OCI-LY1 (cell line): Measurements from ENCODE around the gene SOX10.

Source experiments
- H2AFZ ChIP-seq: fragments of 200-600 bp; sonication (generic), shearing (Covaris generic); 2 replicates; pipeline ENCODE4 v1.6.0; 2014; ENCODE audit warnings: antibody characterized with exemption, mild to moderate bottlenecking, low read length
- H3F3A ChIP-seq: fragments of 200-600 bp; sonication (generic), shearing (Covaris generic); 2 replicates; pipeline ENCODE4 v1.6.0; 2014; ENCODE audit warnings: mild to moderate bottlenecking, antibody characterized with exemption, low read length, moderate library complexity; ENCODE audit not compliant: insufficient read depth
- H3K27ac ChIP-seq: fragments of 200-600 bp; sonication (generic); 2 replicates; pipeline ENCODE4 v1.5.1; 2014; ENCODE audit warnings: low read length, mixed run types, mild to moderate bottlenecking, low read depth; ENCODE audit not compliant: poor library complexity, severe bottlenecking
- H3K27me3 ChIP-seq: fragments of 200-600 bp; sonication (generic); 2 replicates; pipeline ENCODE4 v1.6.0; 2014; ENCODE audit warnings: antibody characterized with exemption, mild to moderate bottlenecking, low read length, moderate library complexity; ENCODE audit not compliant: insufficient read depth
- H3K36me3 ChIP-seq: fragments of 200-600 bp; sonication (generic); 2 replicates; pipeline ENCODE4 v1.6.1; 2014; ENCODE audit warnings: mild to moderate bottlenecking, antibody characterized with exemption, low read length, moderate library complexity, mixed read lengths; ENCODE audit not compliant: insufficient read depth
- H3K4me1 ChIP-seq: fragments of 200-600 bp; sonication (generic); 2 replicates; pipeline ENCODE4 v1.5.1; 2014; ENCODE audit warnings: mild to moderate bottlenecking, low read length, moderate library complexity; ENCODE audit not compliant: insufficient read depth, severe bottlenecking
- H3K4me2 ChIP-seq: fragments of 200-600 bp; sonication (generic), shearing (Covaris generic); 2 replicates; pipeline ENCODE4 v1.6.1; 2014; ENCODE audit warnings: low read length
- H3K4me3 ChIP-seq: fragments of 200-600 bp; sonication (generic); 2 replicates; pipeline ENCODE4 v1.5.1; 2014; ENCODE audit warnings: low read length, low read depth, mild to moderate bottlenecking, mixed read lengths; ENCODE audit not compliant: poor library complexity, severe bottlenecking
- H3K79me2 ChIP-seq: fragments of 200-600 bp; shearing (Covaris generic); 2 replicates; pipeline ENCODE4 v1.6.1; 2016; ENCODE audit warnings: mixed run types, low read length, mixed read lengths; ENCODE audit not compliant: insufficient read depth
- H3K9ac ChIP-seq: fragments of 200-600 bp; sonication (generic), shearing (Covaris generic); 2 replicates; pipeline ENCODE4 v1.6.1; 2014; ENCODE audit warnings: mild to moderate bottlenecking, low read length, mixed read lengths
- H3K9me2 ChIP-seq: fragments of 200-600 bp; sonication (generic), shearing (Covaris generic); 2 replicates; pipeline ENCODE4 v1.6.1; 2014; ENCODE audit warnings: low read depth, mild to moderate bottlenecking, low read length, mixed read lengths
- H3K9me3 ChIP-seq: fragments of 200-600 bp; shearing (Covaris generic); 2 replicates; pipeline ENCODE4 v1.6.1; 2014; ENCODE audit warnings: low read length, mixed read lengths
- H4K20me1 ChIP-seq: fragments of 200-600 bp; sonication (generic), shearing (Covaris generic); 2 replicates; pipeline ENCODE4 v1.6.0; 2016; ENCODE audit warnings: mild to moderate bottlenecking, low read length; ENCODE audit not compliant: insufficient read depth
- CTCF ChIP-seq: fragments of 200-600 bp; sonication (generic), shearing (Covaris generic); IDR thresholded peaks from 2 replicates; pipeline ENCODE4 v1.5.1; 2017; ENCODE audit warnings: mild to moderate bottlenecking, antibody characterized with exemption, low read length, moderate library complexity, mixed read lengths
- EZH2 ChIP-seq: fragments of 200-600 bp; sonication (generic), shearing (Covaris generic); IDR thresholded peaks from 2 replicates; pipeline ENCODE4 v1.8.0; 2017; ENCODE audit warnings: borderline replicate concordance, mixed run types, mild to moderate bottlenecking, antibody characterized with exemption, low read length, moderate library complexity, mixed read lengths

Gene SOX10

DNA sequence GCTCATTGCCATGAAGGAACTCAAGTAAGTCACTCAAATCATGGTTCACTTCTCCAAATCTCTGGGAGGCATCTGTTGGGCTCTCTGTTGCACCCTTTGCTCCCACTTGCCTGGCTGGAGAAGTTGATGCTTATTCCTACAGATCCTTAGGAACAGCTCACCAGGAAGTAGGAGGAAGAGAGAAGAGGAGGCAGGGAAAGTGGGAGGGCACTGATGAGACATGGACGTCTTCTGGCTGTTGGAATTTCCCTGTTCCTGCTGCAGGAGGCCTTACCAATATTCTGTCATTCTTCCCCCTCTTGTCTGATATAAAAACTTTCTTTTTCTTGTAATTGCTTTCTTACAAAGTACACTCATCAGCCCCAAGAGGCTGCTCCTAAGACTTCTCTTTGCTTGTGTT is 17.2 kb downstream of the SOX10 start:
- no peak for TF ChIP-seq CTCF
- no peak for TF ChIP-seq EZH2
- Histone ChIP-seq H3K27ac (no peak overlapping the region), H3K79me2 (no peaks in the 10 kb centered on the region), H3K4me3 (no peak overlapping the region), H4K20me1 (no peaks in the 10 kb centered on the region), H3K36me3 (peaks cover 51% of the 10 kb centered on the region), H3K4me2 (no peak overlapping the region), H3K9me3 (no peaks in the 10 kb centered on the region), H2AFZ (no peak overlapping the region), H3K27me3 (no peaks in the 10 kb centered on the region), H3K9me2 (no peaks in the 10 kb centered on the region), H3F3A (no peaks in the 10 kb centered on the region), H3K9ac (no peak overlapping the region), H3K4me1 (no peaks in the 10 kb centered on the region)

- no peak overlapping the region for H3K4me2 ChIP-seq
- no peak overlapping the region for H3K9ac ChIP-seq
- H3K4me3 ChIP-seq = no peak overlapping the region
- H3K79me2 ChIP-seq = no peaks in the 10 kb centered on the region
- no peaks in the 10 kb centered on the region for H3K4me1 ChIP-seq
- H3K27ac ChIP-seq = no peak overlapping the region
- no peaks in the 10 kb centered on the region for H3K27me3 ChIP-seq
- TF ChIP-seq EZH2 (no peak), CTCF (no peak)
- no peaks in the 10 kb centered on the region for H4K20me1 ChIP-seq
- H3K36me3 ChIP-seq = peaks cover 61% of the 10 kb centered on the region
- no peak overlapping the region for H2AFZ ChIP-seq
- H3F3A ChIP-seq = no peaks in the 10 kb centered on the region
- no peaks in the 10 kb centered on the region for H3K9me3 ChIP-seq
- H3K9me2 ChIP-seq = no peaks in the 10 kb centered on the region
These were observed 18.3 kb downstream of the SOX10 start for GRCh38 chr22:37965940-37966664.

DNA sequence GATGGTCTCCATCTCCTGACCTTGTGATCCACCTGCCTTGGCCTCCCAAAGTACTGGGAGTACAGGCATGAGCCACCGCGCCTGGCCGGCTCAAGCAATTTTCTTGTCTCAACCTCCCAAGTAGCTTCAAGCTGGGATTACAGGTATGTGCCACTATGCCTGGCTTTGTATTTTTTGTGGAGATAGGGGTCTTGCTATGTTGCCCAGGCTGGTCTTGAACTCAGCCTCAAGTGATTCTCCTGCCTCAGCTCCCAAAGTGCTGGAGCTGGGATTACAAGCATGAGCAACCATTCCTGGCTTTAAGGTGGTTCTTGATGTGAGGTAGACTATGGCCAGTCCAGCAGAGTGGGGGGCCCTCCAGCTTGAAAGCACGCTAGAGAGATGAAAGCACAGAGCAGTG is 23.3 kb downstream of the SOX10 start:
- Histone ChIP-seq H3F3A (no peaks in the 10 kb centered on the region), H3K4me2 (no peak overlapping the region), H3K27me3 (no peaks in the 10 kb centered on the region), H3K79me2 (no peaks in the 10 kb centered on the region), H3K4me3 (no peak overlapping the region), H3K27ac (no peak overlapping the region), H4K20me1 (no peaks in the 10 kb centered on the region), H3K9me2 (no peaks in the 10 kb centered on the region), H3K9me3 (no peaks in the 10 kb centered on the region), H2AFZ (no peak overlapping the region), H3K4me1 (no peaks in the 10 kb centered on the region), H3K9ac (no peak overlapping the region), H3K36me3 (peaks cover 68% of the 10 kb centered on the region)
- TF ChIP-seq CTCF = no peak
- TF ChIP-seq EZH2 = no peak
